ENCODE results near the gene DCUN1D1.

DCUN1D1 gene

GRCh38 chr3:182969277-182969676 is 11.1 kb downstream of the DCUN1D1 start:
- no peaks in the 10 kb centered on the region for H3K27me3 ChIP-seq (ENCODE audit: insufficient read depth, low read depth)
- H2AFZ ChIP-seq (ENCODE audit: low read depth), result no peak overlapping the region
- no peak overlapping the region for H3K9ac ChIP-seq
- no peak for TF ChIP-seq CTCF (conservative IDR thresholded peaks at IDR 0.05; ENCODE audit: low read depth, low read length)
- peaks cover 46% of the 10 kb centered on the region for H3K4me1 ChIP-seq (ENCODE audit: low read depth, poor library complexity, severe bottlenecking)
- H4K20me1 ChIP-seq (ENCODE audit: insufficient read depth), result peaks cover 7% of the 10 kb centered on the region; the same call in 1 of the 2 replicates
- no peak overlapping the region for H3K27ac ChIP-seq
- no peaks in the 10 kb centered on the region for H3K36me3 ChIP-seq (ENCODE audit: insufficient read depth)
- H3K79me2 ChIP-seq (ENCODE audit: insufficient read depth, low read depth), result peaks cover 92% of the 10 kb centered on the region
- no peak overlapping the region for H3K4me3 ChIP-seq (IDR thresholded peaks at IDR 0.05; ENCODE audit: insufficient read depth, low read depth, low read length)
- H3K4me2 ChIP-seq, result peak overlapping the region; percentile 4; the same call in 1 of the 2 replicates

- Histone ChIP-seq H3K4me3 (IDR thresholded peaks at IDR 0.05; ENCODE audit: insufficient read depth, low read depth, low read length) (no peak overlapping the region), H3K4me1 (ENCODE audit: low read depth, poor library complexity, severe bottlenecking) (peaks cover 45% of the 10 kb centered on the region), H3K79me2 (ENCODE audit: insufficient read depth, low read depth) (peaks cover 74% of the 10 kb centered on the region), H2AFZ (ENCODE audit: low read depth) (no peak overlapping the region), H3K36me3 (ENCODE audit: insufficient read depth) (no peaks in the 10 kb centered on the region), H3K4me2 (no peak overlapping the region), H3K27me3 (ENCODE audit: insufficient read depth, low read depth) (no peaks in the 10 kb centered on the region), H3K27ac (no peak overlapping the region), H3K9ac (no peak overlapping the region), H4K20me1 (ENCODE audit: insufficient read depth) (0 out of 2 replicates have a peak, but pooled peaks cover 5% of the 10 kb centered on the region)
- TF ChIP-seq CTCF (conservative IDR thresholded peaks at IDR 0.05; ENCODE audit: low read depth, low read length), result no peak
Observed at GRCh38 chr3:182967218-182968204, 12.8 kb downstream of the DCUN1D1 start.

GRCh38 chr3:182965861-182966366 is 14.4 kb downstream of the DCUN1D1 start:
- Histone ChIP-seq H4K20me1 (ENCODE audit: insufficient read depth) (0 out of 2 replicates have a peak, but pooled peaks cover 5% of the 10 kb centered on the region), H3K4me2 (no peak overlapping the region), H3K27ac (no peak overlapping the region), H3K4me3 (IDR thresholded peaks at IDR 0.05; ENCODE audit: insufficient read depth, low read depth, low read length) (no peak overlapping the region), H3K36me3 (ENCODE audit: insufficient read depth) (no peaks in the 10 kb centered on the region), H3K4me1 (ENCODE audit: low read depth, poor library complexity, severe bottlenecking) (peaks cover 29% of the 10 kb centered on the region), H3K27me3 (ENCODE audit: insufficient read depth, low read depth) (no peaks in the 10 kb centered on the region), H3K9ac (no peak overlapping the region), H3K79me2 (ENCODE audit: insufficient read depth, low read depth) (peaks cover 58% of the 10 kb centered on the region), H2AFZ (ENCODE audit: low read depth) (no peak overlapping the region)
- TF ChIP-seq CTCF (conservative IDR thresholded peaks at IDR 0.05; ENCODE audit: low read depth, low read length), result no peak

GRCh38 chr3:182964179-182964578 is 16.2 kb downstream of the DCUN1D1 start:
- peaks cover 41% of the 10 kb centered on the region; the same call in 1 of the 2 replicates for H3K79me2 ChIP-seq (ENCODE audit: insufficient read depth, low read depth)
- H3K4me1 ChIP-seq (ENCODE audit: low read depth, poor library complexity, severe bottlenecking), result peaks cover 15% of the 10 kb centered on the region
- H3K36me3 ChIP-seq (ENCODE audit: insufficient read depth), result no peaks in the 10 kb centered on the region
- H3K4me3 ChIP-seq (IDR thresholded peaks at IDR 0.05; ENCODE audit: insufficient read depth, low read depth, low read length), result no peak overlapping the region
- no peak for TF ChIP-seq CTCF (conservative IDR thresholded peaks at IDR 0.05; ENCODE audit: low read depth, low read length)
- H3K9ac ChIP-seq, result no peak overlapping the region
- no peak overlapping the region for H3K27ac ChIP-seq
- H4K20me1 ChIP-seq (ENCODE audit: insufficient read depth), result no peaks in the 10 kb centered on the region
- H3K4me2 ChIP-seq, result no peak overlapping the region
- no peaks in the 10 kb centered on the region for H3K27me3 ChIP-seq (ENCODE audit: insufficient read depth, low read depth)
- H2AFZ ChIP-seq (ENCODE audit: low read depth), result no peak overlapping the region

Data from KMS-11 (cell line).